GM12878 (cell line): ENCODE measurements around the gene CD96. TPM values are rescaled to one million over a fixed set of nuclear protein-coding genes. Genes with fewer than 3 reads are reported as not detected.

Experiments used
- ATAC-seq: fragments of 200-7000 bp; cut with Tn5 transposase; 3 replicates; pipeline ENCODE4 v1.9.1; 2020; ENCODE audit warnings: mild to moderate bottlenecking, moderate library complexity
- BruUV-seq: library from RNA; stranded (reverse); fragments of 400-500 nt; replicated peaks from 2 replicates; lab custom pipeline; 2021; lab: Mats Ljungman, UMichigan
- CTCF ChIA-PET: fragments of 300-600 bp; sonication (Branson Sonifier 250); formaldehyde crosslinking; extraction: SDS; loops from one replicate; lab custom pipeline; 2021; ENCODE audit warnings: inconsistent platforms; lab: Yijun Ruan, JAX
- POLR2A ChIA-PET: fragments of 350-600 bp; formaldehyde crosslinking; extraction: SDS; loops from one replicate; lab custom pipeline; 2021; ENCODE audit warnings: inconsistent platforms; lab: Charles Lee
- RAD21 ChIA-PET: fragments of 300-600 bp; sonication (Branson Sonifier 250); formaldehyde crosslinking; loops from one replicate; lab custom pipeline; 2023; ENCODE audit warnings: antibody characterized with exemption; ENCODE audit not compliant: unreplicated experiment; lab: Charles Lee
- SMC1A ChIA-PET: fragments of 300-600 bp; sonication (Branson Sonifier 250); formaldehyde crosslinking; loops from one replicate; lab custom pipeline; 2023; ENCODE audit not compliant: unreplicated experiment, uncharacterized antibody; lab: Charles Lee
- DNase-seq: peaks from one replicate; pipeline ENCODE4 v3.0.0-alpha.2; 2011; ENCODE audit warnings: low read depth, low spot score
- FAIRE-seq: peaks from 3 replicates; lab custom pipeline; 2011; peaks lifted over from hg19 to GRCh38; lab: Jason Lieb, UNC
- H2AFZ ChIP-seq: 2 replicates; pipeline ENCODE4 v1.6.0; 2011; ENCODE audit warnings: low read depth, low read length, control low read depth; ENCODE audit not compliant: control insufficient read depth
- H3K27ac ChIP-seq: 2 replicates; pipeline ENCODE4 v1.5.1; 2011; ENCODE audit warnings: control low read depth; ENCODE audit not compliant: control insufficient read depth, insufficient read depth
- H3K27me3 ChIP-seq, 2 experiments: replicated peaks in 1 of 2; 2 replicates each; pipeline versions ENCODE4 v1.6.0 to v1.6.1; 2011; ENCODE audit warnings: low read length in 1 of 2; ENCODE audit not compliant: control insufficient read depth in 2 of 2, insufficient read depth in 2 of 2
- H3K36me3 ChIP-seq, 2 experiments: 2 replicates each; pipeline ENCODE4 v1.5.1; 2011; ENCODE audit warnings: low read length in 1 of 2; ENCODE audit not compliant: control insufficient read depth in 2 of 2, insufficient read depth in 2 of 2
- H3K4me1 ChIP-seq: 2 replicates; pipeline ENCODE4 v1.6.1; 2011; ENCODE audit warnings: mild to moderate bottlenecking, low read length, moderate library complexity, mixed read lengths; ENCODE audit not compliant: control insufficient read depth, insufficient read depth
- H3K4me2 ChIP-seq: 2 replicates; pipeline ENCODE4 v1.6.0; 2011; ENCODE audit warnings: control low read depth; ENCODE audit not compliant: control insufficient read depth, insufficient read depth
- H3K4me3 ChIP-seq: fragments of 200-600 bp; sonication (generic); 2 replicates; pipeline ENCODE4 v1.5.1; 2016
- H3K79me2 ChIP-seq: 2 replicates; pipeline ENCODE4 v1.6.0; 2011; ENCODE audit warnings: low read length; ENCODE audit not compliant: control insufficient read depth, insufficient read depth
- H3K9ac ChIP-seq: 2 replicates; pipeline ENCODE4 v1.8.0; 2011; ENCODE audit warnings: low read length, control low read depth, mixed read lengths; ENCODE audit not compliant: control insufficient read depth, insufficient read depth
- H3K9me3 ChIP-seq: replicated peaks from 3 replicates; pipeline ENCODE4 v1.5.1; 2011; ENCODE audit warnings: mild to moderate bottlenecking, low read length; ENCODE audit not compliant: control insufficient read depth, insufficient read depth
- H4K20me1 ChIP-seq: 2 replicates; pipeline ENCODE4 v1.6.0; 2011; ENCODE audit not compliant: control insufficient read depth, insufficient read depth
- ATF7 ChIP-seq: fragments of 450-650 bp; IDR thresholded peaks from 2 replicates; pipeline ENCODE4 v1.6.1; 2016; ENCODE audit warnings: low read depth, mild to moderate bottlenecking
- CREB1 ChIP-seq: IDR thresholded peaks from 2 replicates; pipeline ENCODE4 v1.6.1; 2012; ENCODE audit warnings: low read depth, mild to moderate bottlenecking, inconsistent platforms
- CREM ChIP-seq: IDR thresholded peaks from 2 replicates; pipeline ENCODE4 v1.6.1; 2014; ENCODE audit warnings: antibody characterized with exemption, low read depth
- EED ChIP-seq: sonication (generic); IDR thresholded peaks from 2 replicates; pipeline ENCODE4 v1.6.1; 2016; ENCODE audit warnings: antibody characterized with exemption, low read depth
- FOXK2 ChIP-seq: fragments of 450-650 bp; IDR thresholded peaks from 2 replicates; pipeline ENCODE4 v1.6.1; 2017; ENCODE audit warnings: mild to moderate bottlenecking, moderate library complexity
- GABPA ChIP-seq: IDR thresholded peaks from 2 replicates; pipeline ENCODE4 v1.6.1; 2014; ENCODE audit warnings: antibody characterized with exemption, low read depth, mild to moderate bottlenecking, inconsistent platforms
- PAX8 ChIP-seq: fragments of 450-650 bp; IDR thresholded peaks from 2 replicates; pipeline ENCODE4 v1.6.1; 2017; ENCODE audit warnings: mild to moderate bottlenecking, moderate library complexity
- PML ChIP-seq: IDR thresholded peaks from 2 replicates; pipeline ENCODE4 v1.6.1; 2012; ENCODE audit warnings: low read length, inconsistent platforms
- RELA ChIP-seq: fragments of 450-650 bp; IDR thresholded peaks from 2 replicates; pipeline ENCODE4 v1.8.0; 2014; ENCODE audit warnings: borderline replicate concordance; ENCODE audit not compliant: partially characterized antibody
- SMAD1 ChIP-seq: fragments of 450-650 bp; IDR thresholded peaks from 2 replicates; pipeline ENCODE4 v1.6.1; 2018; ENCODE audit warnings: mild to moderate bottlenecking, low read depth; ENCODE audit not compliant: partially characterized antibody
- WRNIP1 ChIP-seq: IDR thresholded peaks from 2 replicates; pipeline ENCODE4 v1.6.1; 2011; ENCODE audit warnings: low read depth, low read length, improper control_type of control experiment, borderline replicate concordance
- ZNF207 ChIP-seq: fragments of 450-650 bp; IDR thresholded peaks from 2 replicates; pipeline ENCODE4 v1.6.1; 2014; ENCODE audit warnings: antibody characterized with exemption, mild to moderate bottlenecking, borderline replicate concordance
- WGBS: methylation state at CpG from one replicate; pipeline ENCODE4 v1.1.6; 2016; ENCODE audit warnings: low lambda C conversion rate; ENCODE audit not compliant: insufficient replicate concordance, insufficient coverage; ENCODE audit errors: missing lambda C conversion rate; 5-methylcytosine and 5-hydroxymethylcytosine counted together
- in situ Hi-C: fragments of 300-500 bp; cut with MboI; formaldehyde crosslinking; loops from 9 replicates; pipeline ENCODE4 v1.14.3; 2018; ENCODE audit warnings: mixed read lengths
- intact Hi-C: fragments of 100-400 bp; cut with micrococcal nuclease; formaldehyde crosslinking; loops from one replicate; pipeline ENCODE4 v1.14.2; 2022; ENCODE audit not compliant: unreplicated experiment
- polyA plus RNA-seq, 11 experiments: library from polyadenylated mRNA; depleted of rRNA in 4 of 11; unstranded in 6 of 11; stranded (reverse) in 5 of 11; fragments of >200 nt; fragmentation: Nextera tagmentation in 4 of 11; fragmentation: Illumina TruSeq in 1 of 11; extraction: Ambion mirVana in 4 of 11; extraction: Trizol in 1 of 11; gene quantifications; 1 replicate in 1 of 11; 2 replicates in 10 of 11; pipeline versions ENCODE4 v1.2.1 to v1.2.3, GENCODE V29; 2011 to 2016; ENCODE audit warnings: inconsistent platforms in 2 of 11, missing spikeins in 2 of 11, low read depth in 1 of 11
- total RNA-seq, 4 experiments: library from RNA; depleted of rRNA in 3 of 4; stranded (reverse); fragments of >200 nt in 3 of 4; fragmentation: Illumina TruSeq in 1 of 4; extraction: Trizol in 1 of 4; gene quantifications; 2 replicates each; pipeline versions ENCODE4 v1.2.1 to v1.2.3, GENCODE V29; 2013 to 2021
- TF ChIP-seq, protein P1 (sequence below): IDR thresholded peaks from 2 replicates; pipeline ENCODE4 v1.6.1; 2011; ENCODE audit warnings: borderline replicate concordance, low read depth, mild to moderate bottlenecking, moderate library complexity, mixed read lengths, low read length; ENCODE audit not compliant: insufficient read depth; ENCODE audit errors: extremely low read length
- TF ChIP-seq, protein P2 (sequence below): fragments of 450-650 bp; IDR thresholded peaks from 2 replicates; pipeline ENCODE4 v1.6.1; 2017; ENCODE audit warnings: low read depth, mild to moderate bottlenecking, moderate library complexity
- TF ChIP-seq, protein P3 (sequence below), 3 experiments: IDR thresholded peaks in 2 of 3; conservative IDR thresholded peaks in 1 of 3; 2 replicates each; pipeline ENCODE4 v1.5.1; 2011; ENCODE audit warnings: low read depth in 3 of 3, low read length in 3 of 3, mild to moderate bottlenecking in 3 of 3, control low read depth in 2 of 3, moderate library complexity in 2 of 3, inconsistent platforms in 1 of 3, mixed read lengths in 1 of 3; ENCODE audit not compliant: control insufficient read depth in 2 of 3, insufficient read depth in 1 of 3; ENCODE audit errors: extremely low read depth in 1 of 3
- TF ChIP-seq, protein P4 (sequence below): IDR thresholded peaks from 2 replicates; pipeline ENCODE4 v1.6.1; 2012; ENCODE audit warnings: mild to moderate bottlenecking, low read depth, low read length

The CD96 gene
- total and polyA plus RNA-seq, 10 of the 15 experiments (the other 5 are each of a cell fraction or from before 2014, with no cell fraction given) = 0.13 to 10.1 (median 0.47) TPM

DNA sequence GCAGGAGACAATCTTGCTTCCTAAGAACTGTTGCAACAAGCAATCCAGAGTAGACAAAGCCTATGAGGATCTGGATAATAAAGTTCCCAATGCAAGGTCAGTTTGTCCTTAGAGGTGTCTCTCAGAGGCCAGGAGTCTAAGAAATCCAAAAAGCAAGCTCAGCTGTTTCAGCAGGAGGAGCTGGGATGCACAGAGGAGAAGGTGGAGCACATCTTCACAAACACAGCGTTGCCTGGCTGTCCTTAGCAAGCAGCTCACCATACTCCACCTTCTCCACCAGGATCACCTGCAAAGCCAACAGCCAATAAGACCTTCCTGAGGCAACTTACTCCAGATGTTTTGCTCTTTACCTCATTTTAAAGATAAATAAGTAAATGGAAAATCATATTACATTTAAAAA is 52.8 kb downstream of the CD96 start:
- ATAC-seq = peak; percentile 24

More for the DNA sequence above, 52.8 kb downstream of the CD96 start:
- H3K27ac ChIP-seq = no peak overlapping the region
- 7% methylated on average over 1 of the region's 1 CpG for WGBS
- H3K4me1 ChIP-seq = no peaks in the 10 kb centered on the region
- ChIA-PET CTCF (interaction anchor here (0.6 to 2.9 kb wide), 4 partner anchors 16 to 97 kb away, joined by 3 to 12 read pairs (median 4); no protein-coding TSS in a partner anchor), RAD21 (interaction anchor here (0.7 to 1.3 kb wide), 3 partner anchors 17 to 59 kb away, joined by 3 to 4 read pairs (median 4); no protein-coding TSS in a partner anchor), SMC1A (interaction anchor here (0.6 to 1.8 kb wide), 9 partner anchors 9 to 1571 kb away, joined by 3 to 10 read pairs (median 4); no protein-coding TSS in a partner anchor), POLR2A (interaction anchor here (1.5 kb wide), 1 partner anchor 14 kb away, joined by 4 read pairs; no protein-coding TSS in a partner anchor)
- TF ChIP-seq WRNIP1 (no peak), SMAD1 (no peak), PML (no peak), RELA (no peak), FOXK2 (no peak), ATF7 (no peak), PAX8 (no peak), CREB1 (no peak), GABPA (no peak), ZNF207 (no peak), EED (no peak), CREM (no peak)
- TF ChIP-seq, protein P1, sequence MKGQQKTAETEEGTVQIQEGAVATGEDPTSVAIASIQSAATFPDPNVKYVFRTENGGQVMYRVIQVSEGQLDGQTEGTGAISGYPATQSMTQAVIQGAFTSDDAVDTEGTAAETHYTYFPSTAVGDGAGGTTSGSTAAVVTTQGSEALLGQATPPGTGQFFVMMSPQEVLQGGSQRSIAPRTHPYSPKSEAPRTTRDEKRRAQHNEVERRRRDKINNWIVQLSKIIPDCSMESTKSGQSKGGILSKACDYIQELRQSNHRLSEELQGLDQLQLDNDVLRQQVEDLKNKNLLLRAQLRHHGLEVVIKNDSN = no peak
- TF ChIP-seq, protein P2, sequence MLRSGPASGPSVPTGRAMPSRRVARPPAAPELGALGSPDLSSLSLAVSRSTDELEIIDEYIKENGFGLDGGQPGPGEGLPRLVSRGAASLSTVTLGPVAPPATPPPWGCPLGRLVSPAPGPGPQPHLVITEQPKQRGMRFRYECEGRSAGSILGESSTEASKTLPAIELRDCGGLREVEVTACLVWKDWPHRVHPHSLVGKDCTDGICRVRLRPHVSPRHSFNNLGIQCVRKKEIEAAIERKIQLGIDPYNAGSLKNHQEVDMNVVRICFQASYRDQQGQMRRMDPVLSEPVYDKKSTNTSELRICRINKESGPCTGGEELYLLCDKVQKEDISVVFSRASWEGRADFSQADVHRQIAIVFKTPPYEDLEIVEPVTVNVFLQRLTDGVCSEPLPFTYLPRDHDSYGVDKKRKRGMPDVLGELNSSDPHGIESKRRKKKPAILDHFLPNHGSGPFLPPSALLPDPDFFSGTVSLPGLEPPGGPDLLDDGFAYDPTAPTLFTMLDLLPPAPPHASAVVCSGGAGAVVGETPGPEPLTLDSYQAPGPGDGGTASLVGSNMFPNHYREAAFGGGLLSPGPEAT = no peak
- TF ChIP-seq, protein P3, sequence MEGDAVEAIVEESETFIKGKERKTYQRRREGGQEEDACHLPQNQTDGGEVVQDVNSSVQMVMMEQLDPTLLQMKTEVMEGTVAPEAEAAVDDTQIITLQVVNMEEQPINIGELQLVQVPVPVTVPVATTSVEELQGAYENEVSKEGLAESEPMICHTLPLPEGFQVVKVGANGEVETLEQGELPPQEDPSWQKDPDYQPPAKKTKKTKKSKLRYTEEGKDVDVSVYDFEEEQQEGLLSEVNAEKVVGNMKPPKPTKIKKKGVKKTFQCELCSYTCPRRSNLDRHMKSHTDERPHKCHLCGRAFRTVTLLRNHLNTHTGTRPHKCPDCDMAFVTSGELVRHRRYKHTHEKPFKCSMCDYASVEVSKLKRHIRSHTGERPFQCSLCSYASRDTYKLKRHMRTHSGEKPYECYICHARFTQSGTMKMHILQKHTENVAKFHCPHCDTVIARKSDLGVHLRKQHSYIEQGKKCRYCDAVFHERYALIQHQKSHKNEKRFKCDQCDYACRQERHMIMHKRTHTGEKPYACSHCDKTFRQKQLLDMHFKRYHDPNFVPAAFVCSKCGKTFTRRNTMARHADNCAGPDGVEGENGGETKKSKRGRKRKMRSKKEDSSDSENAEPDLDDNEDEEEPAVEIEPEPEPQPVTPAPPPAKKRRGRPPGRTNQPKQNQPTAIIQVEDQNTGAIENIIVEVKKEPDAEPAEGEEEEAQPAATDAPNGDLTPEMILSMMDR (IDR thresholded peaks at IDR 0.05 in 2 of 3, conservative IDR thresholded peaks at IDR 0.05 in 1 of 3; ENCODE audit: control insufficient read depth in 2 of 3, extremely low read depth in 1 of 3, insufficient read depth in 1 of 3, low read depth in 3 of 3, low read length in 3 of 3) = no peak
- TF ChIP-seq, protein P4, sequence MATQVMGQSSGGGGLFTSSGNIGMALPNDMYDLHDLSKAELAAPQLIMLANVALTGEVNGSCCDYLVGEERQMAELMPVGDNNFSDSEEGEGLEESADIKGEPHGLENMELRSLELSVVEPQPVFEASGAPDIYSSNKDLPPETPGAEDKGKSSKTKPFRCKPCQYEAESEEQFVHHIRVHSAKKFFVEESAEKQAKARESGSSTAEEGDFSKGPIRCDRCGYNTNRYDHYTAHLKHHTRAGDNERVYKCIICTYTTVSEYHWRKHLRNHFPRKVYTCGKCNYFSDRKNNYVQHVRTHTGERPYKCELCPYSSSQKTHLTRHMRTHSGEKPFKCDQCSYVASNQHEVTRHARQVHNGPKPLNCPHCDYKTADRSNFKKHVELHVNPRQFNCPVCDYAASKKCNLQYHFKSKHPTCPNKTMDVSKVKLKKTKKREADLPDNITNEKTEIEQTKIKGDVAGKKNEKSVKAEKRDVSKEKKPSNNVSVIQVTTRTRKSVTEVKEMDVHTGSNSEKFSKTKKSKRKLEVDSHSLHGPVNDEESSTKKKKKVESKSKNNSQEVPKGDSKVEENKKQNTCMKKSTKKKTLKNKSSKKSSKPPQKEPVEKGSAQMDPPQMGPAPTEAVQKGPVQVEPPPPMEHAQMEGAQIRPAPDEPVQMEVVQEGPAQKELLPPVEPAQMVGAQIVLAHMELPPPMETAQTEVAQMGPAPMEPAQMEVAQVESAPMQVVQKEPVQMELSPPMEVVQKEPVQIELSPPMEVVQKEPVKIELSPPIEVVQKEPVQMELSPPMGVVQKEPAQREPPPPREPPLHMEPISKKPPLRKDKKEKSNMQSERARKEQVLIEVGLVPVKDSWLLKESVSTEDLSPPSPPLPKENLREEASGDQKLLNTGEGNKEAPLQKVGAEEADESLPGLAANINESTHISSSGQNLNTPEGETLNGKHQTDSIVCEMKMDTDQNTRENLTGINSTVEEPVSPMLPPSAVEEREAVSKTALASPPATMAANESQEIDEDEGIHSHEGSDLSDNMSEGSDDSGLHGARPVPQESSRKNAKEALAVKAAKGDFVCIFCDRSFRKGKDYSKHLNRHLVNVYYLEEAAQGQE = no peak
- no peaks in the 10 kb centered on the region for H4K20me1 ChIP-seq
- intact Hi-C loops = no loop called here
- DNase-seq = no peak
- H3K9me3 ChIP-seq = no peaks in the 10 kb centered on the region
- no peak overlapping the region for H3K9ac ChIP-seq
- no peaks in the 10 kb centered on the region for H3K79me2 ChIP-seq
- H3K4me3 ChIP-seq = no peak overlapping the region
- H3K27me3 ChIP-seq = no peaks in the 10 kb centered on the region
- in situ Hi-C loops = no loop called here
- no peak overlapping the region for H2AFZ ChIP-seq
- H3K36me3 ChIP-seq = no peaks in the 10 kb centered on the region
- H3K4me2 ChIP-seq = no peak overlapping the region; the same call in 1 of the 2 replicates
- FAIRE-seq = no peak
- no TSS peak for BruUV-seq
